Myocyte (in vitro differentiated cells): ENCODE results near the gene INSIG2. TPM values are rescaled to one million over a fixed set of nuclear protein-coding genes. Genes with fewer than 3 reads are reported as not detected.

Experiments used
- DNase-seq: peaks from one replicate; pipeline ENCODE4 v3.0.0-alpha.2; 2012; ENCODE audit warnings: low read depth
- total RNA-seq: library from RNA; depleted of rRNA; stranded (reverse); fragments of >200 nt; gene quantifications from 2 replicates; pipeline ENCODE4 v1.2.3, GENCODE V29; 2014

Gene INSIG2
- total RNA-seq, 1 donor from 2014 or later: 8.5 TPM

DNA sequence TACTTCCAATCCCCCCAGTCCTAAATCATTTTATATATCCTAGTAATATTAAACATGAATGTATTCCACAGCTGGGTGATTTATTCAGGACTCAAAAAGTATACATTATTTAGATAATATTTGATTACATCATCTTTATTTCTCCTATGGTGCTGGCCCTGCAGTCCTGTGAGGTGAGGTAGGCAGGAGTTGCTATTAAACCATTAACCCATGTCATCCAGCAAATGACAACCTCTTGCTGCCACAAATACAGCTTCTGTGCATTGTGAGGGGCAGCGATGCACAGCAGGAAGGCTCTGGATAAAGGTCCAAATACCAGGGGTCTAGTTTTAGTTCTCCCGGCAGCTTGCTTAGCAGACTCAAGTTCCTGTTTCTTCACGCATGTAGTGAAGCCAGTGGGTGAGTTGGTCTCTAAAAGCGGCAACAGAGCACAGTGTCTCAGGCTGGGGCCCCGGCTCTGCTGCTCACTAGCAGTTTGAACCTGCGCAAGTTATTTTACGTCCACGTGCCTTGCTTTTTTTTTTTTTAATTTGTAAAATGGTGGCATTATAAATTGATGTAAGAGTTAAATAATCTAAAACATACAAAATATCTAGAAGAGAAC is 36.1 kb downstream of the INSIG2 start:
- no peak for DNase-seq

GRCh38 chr2:118127250-118127649 is 39.0 kb downstream of the INSIG2 start:
- DNase-seq: no peak

GRCh38 chr2:118128826-118129225 is 40.6 kb downstream of the INSIG2 start:
- no peak for DNase-seq

GRCh38 chr2:118130385-118130784 is 42.1 kb downstream of the INSIG2 start:
- DNase-seq: no peak

DNA sequence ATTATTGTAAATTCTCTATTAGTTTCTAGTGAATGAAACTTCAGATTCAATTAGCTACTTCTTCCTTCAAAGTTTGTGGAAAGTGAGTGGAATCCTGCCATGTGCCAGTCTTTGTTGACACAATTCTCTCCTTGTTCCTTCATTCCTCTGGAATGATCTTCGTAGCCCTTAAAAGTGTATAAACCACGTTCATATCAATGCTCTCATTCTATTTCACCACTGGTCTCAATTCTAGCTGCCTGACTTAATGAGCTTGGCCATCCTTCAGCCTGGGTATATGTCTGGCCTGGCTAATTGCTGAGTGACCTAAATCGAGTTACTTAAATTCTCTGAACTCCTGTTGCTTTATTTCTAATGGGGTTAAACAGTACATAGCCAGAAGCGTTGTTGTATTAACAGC is 43.5 kb downstream of the INSIG2 start:
- DNase-seq: no peak

GRCh38 chr2:118133916-118134315 is 45.6 kb downstream of the INSIG2 start:
- DNase-seq: no peak

GRCh38 chr2:118134650-118135049 is 46.4 kb downstream of the INSIG2 start:
- DNase-seq: peak; percentile 21

DNA sequence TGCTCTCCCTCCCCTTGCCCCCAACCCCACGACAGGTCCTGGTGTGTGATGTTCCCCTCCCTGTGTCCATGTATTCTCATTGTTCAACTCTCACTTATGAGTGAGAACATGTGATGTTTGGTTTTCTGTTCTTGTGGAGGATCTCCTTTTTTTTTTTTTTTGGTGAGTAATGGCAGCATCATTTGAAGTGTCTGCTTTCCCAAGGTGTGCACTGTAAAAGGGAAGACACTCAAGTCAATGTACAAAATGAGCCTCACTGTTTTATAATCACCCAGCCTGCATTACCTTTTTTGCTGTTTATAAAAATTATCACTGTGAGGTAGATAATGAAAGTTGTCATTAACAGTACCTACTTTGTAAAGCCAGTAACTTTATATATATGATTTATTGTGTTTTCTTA is 56.9 kb downstream of the INSIG2 start:
- DNase-seq: no peak

DNA sequence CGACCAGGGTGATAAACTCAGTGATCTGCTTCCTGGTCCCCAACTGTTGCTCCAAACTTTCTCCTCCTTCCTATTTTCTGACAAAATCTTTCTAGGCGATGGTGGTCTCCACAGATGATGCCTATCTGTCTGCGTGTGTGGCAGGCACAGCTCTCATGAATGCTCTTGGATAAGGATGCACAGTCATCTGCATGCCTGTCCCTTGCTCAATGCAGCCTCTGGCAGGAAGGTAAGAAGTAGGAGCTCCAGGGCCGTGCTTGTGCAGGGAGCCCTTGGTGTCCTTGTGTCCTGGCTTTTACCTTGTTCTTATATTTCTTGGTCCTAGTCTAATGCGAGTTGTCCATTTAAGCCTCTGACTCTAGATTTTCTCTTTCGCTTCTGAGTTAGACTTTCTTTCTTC is 57.5 kb downstream of the INSIG2 start:
- no peak for DNase-seq

- no peak for DNase-seq
Observed at GRCh38 chr2:118146315-118147283, 58.3 kb downstream of the INSIG2 start.

- no peak for DNase-seq
Observed at GRCh38 chr2:118148133-118148532, 59.9 kb downstream of the INSIG2 start.

GRCh38 chr2:118148809-118149208 is 60.5 kb downstream of the INSIG2 start:
- no peak for DNase-seq

GRCh38 chr2:118150294-118150693 is 62.0 kb downstream of the INSIG2 start:
- no peak for DNase-seq

DNA sequence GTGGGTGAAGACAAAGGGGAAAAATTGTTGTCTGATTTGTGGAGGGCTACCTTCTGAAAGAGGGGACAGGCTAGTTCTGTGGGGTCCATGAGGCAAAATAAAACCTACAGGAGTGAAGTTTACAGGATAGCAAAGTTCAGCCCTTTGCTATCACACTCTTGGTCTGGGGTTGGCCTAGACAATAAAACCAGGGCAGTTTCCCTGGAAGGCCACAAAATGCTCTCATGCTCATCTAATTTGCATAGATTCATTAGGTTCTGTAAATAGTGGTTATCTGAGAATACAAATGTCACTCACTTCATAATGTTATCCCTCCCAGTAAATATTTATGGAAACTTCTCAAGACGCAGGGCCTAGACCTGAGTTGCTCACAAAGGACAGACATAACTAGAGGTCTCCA is 63.6 kb downstream of the INSIG2 start:
- DNase-seq: no peak

GRCh38 chr2:118153433-118153832 is 65.2 kb downstream of the INSIG2 start:
- no peak for DNase-seq

- DNase-seq: no peak
Observed at GRCh38 chr2:118154176-118154575, 65.9 kb downstream of the INSIG2 start.

Other genes starting within 250 kb of the INSIG2 start
- gene CCDC93, start 74.4 kb upstream of the INSIG2 start, total RNA-seq: 16.2 and 17.4 TPM in 2 replicates